HG03575 (cell line): ENCODE results near the gene MAPKAP1.

ENCODE experiments used
- ATAC-seq: cut with Tn5 transposase; IDR thresholded peaks from one replicate; pipeline ENCODE4 v1.9.1; 2021; ENCODE audit not compliant: unreplicated experiment, insufficient number of reproducible peaks, low FRiP score; ENCODE audit errors: extremely low read depth

The MAPKAP1 gene

DNA sequence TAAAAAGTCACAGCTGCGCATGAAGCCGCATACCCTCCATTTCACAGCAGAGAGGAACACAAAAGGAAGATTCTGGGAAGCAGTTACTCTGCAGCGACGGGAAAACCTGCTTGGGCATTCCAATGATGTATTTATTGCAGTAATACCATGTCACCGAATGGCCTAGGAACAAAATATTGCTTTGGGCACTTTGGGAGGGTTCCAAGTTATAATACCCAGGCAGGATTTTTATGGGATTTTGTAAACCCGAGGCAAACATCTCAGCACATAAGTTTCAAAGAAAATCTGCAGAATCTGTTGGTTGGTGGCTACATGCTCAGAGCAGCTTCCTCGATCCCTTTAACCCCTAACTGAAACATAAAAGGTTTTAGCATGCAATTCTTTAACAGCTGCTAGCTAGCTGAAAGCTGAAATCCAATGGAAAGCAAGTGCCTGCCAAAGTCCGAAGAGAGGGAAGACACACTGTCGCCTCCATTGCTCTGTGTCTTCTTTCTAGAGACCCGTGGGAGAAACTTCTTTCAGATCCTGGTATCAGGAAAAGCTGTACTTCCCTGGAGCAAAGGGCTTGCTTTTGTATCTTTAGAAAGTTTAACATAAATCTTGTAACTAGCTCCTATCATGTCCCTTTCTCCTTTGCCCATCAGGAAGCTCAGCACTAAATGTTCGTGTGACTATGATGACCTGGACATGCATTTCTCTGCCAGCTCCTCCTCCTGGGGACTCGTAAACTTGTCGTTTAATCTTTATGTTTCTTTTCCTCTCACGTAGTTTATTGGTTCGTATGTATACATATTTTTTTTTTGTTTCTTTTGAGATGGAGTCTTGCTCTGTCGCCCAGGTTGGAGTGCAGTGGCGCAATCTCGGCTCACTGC is 195.0 kb downstream of the MAPKAP1 start:
- ATAC-seq, result no peak

DNA sequence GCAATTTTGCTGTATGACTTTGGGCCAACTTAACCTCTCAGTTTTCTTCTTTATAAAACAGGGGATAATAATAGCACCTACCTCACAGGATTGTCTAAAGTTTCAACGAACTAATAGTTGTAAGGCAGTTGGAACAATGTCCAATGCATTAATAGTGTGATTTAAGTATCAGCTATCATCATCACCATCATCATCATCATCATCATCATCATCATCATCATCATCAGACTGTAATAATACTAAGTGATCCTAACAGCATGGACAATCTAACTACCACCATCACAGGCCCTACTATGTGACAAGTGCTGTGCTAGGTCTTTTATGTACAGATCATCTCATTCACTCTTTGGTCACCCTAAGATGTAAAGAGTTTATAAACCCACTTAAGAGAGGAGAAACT is 196.0 kb downstream of the MAPKAP1 start:
- ATAC-seq, result no peak

DNA sequence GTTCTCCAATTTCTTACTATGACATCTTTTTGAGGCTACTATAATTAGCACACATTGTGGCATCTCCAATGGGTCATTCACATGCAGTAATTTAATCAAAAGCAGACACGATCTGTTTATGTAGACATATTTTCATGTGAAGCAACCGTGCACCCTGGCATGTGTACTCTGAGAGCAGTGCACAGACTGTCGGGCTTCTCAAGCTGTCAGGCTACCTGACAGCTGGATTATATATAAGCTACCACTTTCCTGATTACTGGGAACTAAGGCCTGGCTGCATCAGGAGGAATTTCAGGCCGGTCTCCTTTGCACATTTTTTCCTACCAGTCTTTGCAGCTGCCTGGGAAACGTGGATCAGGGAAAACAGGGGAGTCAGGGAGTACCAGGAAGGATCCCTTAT is 197.5 kb downstream of the MAPKAP1 start:
- no peak for ATAC-seq

DNA sequence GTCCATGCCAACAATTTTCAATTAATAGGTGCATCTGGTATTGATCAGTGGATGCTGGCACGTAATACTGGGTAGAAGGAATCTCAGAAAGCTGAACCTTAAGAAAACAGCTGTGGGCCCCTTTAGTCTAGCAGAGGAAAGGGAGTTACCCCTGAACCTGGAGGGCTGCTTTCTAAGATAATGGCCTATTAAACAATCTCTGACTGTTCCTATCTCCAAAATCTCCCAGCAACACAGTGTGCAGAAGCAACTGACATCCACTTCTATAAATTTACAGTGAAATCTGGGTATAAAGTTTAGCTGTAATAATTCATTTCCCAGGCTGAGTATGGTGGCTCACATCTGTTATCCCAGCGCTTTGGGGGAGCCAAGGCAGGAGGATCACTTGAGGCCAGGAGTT is 198.8 kb downstream of the MAPKAP1 start:
- no peak for ATAC-seq

DNA sequence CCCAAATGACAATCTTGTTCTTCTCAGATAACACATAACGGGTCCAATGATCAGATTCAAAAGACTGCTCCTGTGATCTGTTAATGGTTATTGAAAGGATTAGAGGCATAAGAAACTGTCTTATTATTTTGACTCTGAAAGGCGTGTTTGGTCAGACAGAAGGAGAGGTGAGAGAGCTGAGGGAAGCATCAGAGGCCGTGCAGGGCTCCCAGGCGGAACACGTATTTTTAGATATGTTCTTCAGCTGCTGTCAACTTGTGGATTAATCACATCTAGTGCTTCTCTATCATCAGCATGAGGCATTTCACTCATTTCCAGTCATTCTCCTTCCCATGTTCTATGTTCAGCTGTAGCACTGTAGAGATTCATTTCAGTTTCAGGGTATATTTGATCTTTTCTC is 199.8 kb downstream of the MAPKAP1 start:
- no peak for ATAC-seq

DNA sequence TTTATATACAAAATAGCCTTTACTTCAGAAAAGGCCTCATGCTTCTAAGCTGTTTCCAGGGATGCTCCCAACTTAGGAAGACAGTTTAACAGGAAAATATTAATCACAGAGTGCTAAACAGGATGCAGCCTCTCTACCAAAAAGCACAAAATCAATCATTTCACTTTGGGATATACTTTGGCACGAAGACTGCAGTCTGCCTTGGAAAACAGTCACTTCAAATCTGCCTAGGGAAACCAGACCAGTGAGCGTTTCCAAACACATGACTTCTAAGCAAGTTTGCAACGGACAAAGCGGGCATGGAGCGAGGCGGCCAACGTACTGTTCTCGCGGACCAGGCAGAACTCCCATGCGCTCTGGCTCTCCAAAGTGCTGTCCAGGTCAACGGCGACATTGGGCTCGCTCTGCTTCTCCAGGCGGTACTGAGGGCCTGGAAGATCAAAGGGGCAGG is 201.0 kb downstream of the MAPKAP1 start:
- ATAC-seq, result no peak

DNA sequence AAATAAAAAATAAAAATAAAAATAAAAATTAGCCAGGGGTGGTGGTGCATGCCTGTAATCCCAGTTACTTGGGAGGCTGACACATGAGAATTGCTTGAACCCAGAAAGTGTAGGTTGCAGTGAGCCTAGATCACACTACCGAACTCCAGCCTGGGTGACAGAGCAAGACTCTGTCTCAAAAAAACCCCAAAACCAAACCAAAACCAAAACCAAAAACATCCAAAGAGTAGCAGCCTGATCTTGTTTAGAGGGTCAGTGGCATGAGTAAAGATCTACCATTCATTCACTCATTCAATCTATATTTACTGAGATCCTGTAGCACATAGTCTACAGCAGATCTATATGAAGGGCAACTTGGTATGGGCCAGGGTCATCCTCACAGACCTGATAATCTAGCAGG is 202.4 kb downstream of the MAPKAP1 start:
- no peak for ATAC-seq

DNA sequence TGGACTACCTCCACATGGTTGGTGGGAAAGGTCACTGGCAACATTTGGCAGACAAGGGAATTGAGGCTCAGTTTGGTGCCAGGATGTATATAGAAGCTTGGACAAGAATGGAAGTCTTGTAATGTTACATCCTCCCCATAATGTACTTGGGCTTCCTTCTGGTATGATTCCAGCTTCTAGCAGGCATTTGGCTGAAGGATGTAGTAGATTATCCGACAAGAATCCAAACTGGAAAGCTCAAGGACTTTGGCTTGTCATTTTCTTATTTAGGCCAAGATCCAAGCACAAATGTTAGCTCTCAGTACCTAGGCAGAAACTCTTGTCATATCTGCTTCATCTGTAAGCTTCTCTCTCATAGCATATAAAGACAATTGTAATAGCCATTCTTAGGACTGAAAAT is 209.1 kb downstream of the MAPKAP1 start:
- ATAC-seq, result no peak

DNA sequence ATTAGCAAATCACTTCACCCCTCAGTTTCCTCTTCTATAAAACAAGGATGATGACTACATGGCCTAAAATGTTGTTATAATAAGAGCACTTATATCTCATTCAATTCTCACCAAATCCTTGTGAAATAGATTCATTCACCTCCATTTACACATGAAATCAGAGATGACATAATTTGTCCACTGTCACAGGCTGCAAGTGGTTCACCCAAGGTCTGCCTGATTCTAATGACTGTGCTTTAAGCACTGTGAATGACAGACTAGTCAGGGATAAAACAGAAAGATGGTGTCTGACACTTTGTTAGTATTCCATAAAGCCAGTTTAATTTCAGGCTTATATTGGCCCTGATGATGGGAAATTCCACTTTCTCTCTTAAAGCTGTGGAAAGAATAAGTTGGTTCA is 209.5 kb downstream of the MAPKAP1 start:
- no peak for ATAC-seq

DNA sequence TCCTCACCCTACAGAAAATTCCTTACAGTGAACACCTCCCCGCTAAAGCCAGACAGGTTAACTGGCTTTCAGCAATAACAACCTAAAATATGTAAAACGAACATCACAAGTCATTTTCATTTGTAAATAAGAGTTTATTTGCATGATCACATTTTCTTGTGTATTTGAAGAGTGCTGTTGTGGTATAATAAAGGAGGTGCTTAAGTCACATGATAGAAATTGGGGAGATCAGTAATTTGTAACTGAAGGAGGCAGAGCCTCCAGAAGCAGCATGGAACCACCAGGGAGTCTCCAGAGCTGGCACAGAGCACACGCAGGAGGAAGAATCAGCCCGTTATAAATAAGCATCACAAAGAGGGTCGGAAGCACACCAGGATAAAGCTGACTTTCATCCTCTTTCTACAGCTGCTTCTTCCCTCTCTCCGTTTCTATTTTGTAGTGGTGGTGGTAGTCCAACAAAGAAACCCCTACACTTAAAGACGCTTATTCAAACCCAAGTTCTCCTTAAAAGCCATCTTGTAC is 210.6 kb downstream of the MAPKAP1 start:
- ATAC-seq, result no peak

DNA sequence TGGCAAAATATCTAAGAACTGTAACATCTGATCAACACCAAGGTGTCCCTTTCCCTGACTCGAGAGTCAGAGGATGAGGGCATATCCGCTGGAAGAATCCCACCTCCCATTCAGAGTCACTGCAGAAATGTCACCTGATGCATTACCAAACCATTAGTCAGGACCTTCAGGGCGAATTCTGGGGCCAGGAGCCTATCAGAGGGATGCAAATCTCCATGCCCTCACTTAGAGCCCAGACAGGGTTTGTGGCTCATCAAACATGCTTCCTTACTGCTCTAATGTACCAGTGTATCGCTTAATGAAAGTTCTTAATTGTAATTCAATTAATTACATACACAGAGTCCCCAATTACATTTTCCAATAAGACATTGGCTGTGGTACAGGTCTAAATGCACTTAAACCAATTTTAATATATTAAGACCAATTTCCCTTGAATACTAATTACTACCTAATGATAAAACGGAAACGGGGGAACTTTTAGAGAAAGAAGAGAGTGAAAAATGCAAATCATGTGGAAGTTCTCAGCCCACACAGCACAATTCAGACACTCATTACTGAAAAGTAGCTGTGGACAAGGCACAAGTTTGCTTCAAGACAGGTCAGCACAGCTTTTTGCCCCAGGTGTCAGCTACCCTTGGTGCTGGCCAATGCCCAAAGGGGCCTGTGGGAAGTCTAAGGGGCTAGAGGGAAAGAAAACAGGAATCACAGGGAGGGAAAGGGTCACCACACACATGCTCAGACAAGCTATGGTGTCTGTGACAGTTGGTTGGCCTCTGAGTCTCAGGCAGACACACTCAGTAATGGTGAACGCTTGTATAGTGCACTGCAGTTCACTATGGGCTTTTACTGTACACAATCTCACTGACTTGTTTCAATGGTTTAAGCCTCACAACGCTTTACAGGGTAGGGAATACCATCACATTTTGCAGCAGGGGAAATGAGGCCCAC is 211.6 kb downstream of the MAPKAP1 start:
- ATAC-seq, result no peak

DNA sequence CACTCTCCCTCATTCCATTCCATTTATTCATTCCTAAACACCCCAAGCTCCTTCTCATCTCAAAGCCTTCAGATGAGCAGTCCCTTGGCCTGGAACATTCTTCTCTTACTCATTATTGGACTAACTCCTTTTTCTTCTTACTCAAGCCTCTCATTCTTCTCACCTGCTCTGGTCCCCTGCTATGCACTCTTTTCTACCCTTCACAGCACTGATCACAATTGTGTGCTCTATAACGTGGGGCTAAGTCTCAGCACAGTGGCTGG is 212.4 kb downstream of the MAPKAP1 start:
- ATAC-seq, result no peak

DNA sequence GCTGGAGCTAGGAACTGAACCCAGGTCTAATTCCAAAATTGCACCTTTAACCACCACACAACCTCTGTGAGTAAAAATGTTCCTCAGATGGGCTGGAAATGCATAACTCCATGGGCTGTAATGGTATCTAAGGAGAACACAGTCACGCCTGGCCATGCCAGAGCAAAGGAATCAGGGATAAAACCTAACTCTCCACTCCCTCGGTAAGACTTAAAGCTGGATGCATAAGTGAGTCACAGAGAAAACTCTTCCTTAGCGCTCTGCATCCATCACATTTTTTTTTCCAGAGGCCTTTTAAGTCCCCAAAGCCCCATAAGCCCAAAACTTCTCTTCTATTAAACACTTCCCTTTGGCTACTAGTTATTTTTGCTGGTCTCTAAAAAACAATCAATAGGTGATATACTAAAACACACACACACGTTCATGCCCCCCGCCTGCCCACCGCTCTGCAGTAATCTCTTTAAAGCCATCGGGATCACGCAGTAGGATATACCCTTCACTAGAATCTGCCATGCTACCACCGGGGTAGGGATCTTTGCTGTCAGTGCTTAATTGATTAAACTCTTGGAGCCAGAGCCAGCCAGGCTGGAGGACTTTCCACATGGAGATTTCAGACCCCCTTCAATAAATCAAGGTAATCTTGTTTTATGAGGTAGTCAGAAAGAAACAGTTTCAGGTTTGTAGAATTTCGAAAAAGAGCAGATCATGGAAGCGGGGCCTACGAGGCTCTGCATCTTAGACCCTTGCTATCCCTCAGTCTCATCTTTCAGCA is 212.9 kb downstream of the MAPKAP1 start:
- no peak for ATAC-seq

DNA sequence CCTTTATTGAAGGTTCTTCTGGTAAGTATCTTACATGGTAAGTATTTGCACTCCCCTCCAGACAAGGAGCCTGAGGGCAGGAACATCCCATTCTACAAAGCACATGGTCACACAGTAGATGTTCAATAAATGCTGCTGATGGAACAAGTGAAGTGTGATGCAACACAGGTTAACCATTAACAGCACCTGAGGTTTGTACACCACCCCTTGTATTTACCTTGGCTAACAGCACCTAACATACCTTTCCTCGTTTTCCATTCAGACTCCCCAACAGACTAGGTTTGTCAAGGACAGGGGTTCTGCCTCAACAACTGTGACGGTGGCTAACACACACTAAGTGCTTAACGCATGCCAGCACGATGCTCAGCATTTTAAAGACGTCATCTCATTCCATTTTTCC is 213.6 kb downstream of the MAPKAP1 start:
- ATAC-seq, result no peak

DNA sequence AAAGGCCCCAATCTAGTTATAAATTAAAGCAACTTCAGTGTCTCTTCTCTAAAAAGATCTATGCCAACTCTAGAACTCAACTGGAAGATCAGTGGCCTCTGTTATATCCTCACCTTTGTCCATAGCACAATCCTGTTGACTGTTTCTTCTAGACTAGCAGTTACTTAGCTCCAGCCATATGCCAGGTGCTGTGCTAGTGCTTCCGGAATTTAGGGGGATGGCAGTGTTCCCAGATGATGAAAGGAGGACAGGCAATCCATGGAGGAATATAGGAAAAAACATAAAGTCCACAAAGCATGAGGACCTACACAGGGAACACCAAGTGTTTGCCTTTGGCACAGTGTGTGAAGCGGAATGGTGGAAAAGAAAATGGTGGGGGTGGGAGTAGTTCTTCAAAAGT is 214.3 kb downstream of the MAPKAP1 start:
- ATAC-seq, result no peak

DNA sequence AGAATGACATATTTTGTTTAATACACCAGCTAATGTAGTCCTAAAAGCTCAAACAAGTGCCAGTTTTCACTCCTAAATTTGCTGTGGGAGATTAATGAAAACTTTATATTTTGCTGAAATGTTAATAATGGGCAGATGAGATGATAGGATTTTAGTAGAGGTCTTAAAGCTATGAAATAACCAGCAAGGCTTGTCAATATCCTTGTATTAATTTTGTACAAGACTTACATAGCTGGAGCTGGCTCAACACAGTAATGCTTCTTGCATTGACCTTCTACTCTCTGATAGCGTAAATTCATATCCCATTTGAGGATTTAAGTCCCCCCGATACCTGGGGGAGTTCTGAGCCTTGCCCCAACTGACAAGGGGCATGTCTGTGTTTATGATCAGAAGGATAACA is 219.2 kb downstream of the MAPKAP1 start:
- no peak for ATAC-seq

DNA sequence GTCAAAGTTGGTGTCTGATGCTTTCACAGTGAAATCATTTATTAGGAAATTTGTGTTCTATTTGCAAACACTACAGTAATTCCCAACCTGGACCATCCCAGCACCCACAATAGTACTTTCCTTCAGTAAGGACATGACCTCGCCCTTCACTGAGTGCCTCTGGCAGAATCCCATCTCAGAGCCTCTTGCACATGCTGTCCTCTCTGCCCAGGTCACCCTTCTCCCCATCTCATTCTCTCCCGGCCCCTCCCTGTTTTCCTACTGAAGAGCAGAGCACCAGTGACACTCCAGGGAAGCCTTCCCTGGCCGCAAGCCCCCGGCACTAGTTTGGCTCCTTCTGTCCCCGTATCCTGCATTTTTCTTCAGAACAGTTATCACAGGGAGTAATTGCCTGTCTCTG is 220.4 kb downstream of the MAPKAP1 start:
- ATAC-seq, result no peak

DNA sequence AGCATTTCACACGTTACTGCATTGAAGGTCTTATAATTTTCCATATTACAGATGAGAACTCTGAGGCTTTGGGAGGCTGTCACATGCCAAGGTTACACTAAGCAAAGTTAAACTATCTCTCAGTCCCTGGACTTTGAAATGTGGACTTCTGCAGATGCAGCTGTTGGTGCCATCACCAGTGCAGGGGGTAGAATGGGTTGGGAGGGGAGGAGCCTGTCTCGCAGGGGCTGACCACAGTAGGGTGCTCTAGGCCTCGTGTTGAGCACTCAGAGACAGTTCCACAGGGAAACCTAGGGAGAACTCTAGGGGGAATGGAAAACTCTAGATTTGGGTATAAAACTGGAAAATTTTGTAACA is 220.9 kb downstream of the MAPKAP1 start:
- ATAC-seq, result no peak

DNA sequence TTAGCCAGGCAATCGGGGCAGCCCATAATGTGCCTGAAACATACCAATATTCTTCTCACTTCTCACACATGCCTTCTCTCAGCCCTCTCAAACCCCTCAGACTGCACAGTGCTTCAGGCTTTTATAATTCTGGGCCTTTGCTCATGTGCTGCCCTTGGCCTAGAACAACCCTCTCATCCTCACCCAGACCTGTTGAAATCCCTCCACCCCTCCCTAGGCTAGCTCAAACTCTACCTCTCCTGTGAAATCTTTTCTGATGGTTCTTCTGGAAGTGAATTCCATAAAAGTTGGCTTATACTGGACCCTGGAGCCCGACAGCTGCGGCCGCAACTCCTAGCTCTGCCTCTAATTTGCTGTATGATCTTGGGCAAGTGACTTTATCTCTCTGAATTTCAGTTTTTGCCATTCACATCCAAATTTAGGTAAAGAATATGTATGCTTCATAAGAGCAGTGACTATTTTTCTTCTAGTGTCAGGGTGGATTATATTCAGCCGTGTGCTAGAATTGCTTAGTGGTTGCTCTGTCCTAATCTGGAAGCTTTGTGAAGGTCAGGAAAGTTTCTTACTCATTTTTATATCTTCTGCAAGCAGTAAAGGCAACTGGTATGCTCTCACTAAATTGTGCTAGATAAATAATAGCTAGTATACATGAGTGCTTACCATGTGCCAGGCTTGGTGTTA is 221.4 kb downstream of the MAPKAP1 start:
- ATAC-seq, result no peak
